GM18507 (cell line): ENCODE results near the gene MUSTN1.

Source experiments
- DNase-seq: peaks from one replicate; pipeline ENCODE4 v3.0.0; 2011; ENCODE audit warnings: low read depth; ENCODE audit not compliant: insufficient read length; ENCODE audit errors: extremely low spot score
- FAIRE-seq: peaks from 2 replicates; lab custom pipeline; 2011; peaks lifted over from hg19 to GRCh38; lab: Jason Lieb, UNC

The MUSTN1 gene

DNA sequence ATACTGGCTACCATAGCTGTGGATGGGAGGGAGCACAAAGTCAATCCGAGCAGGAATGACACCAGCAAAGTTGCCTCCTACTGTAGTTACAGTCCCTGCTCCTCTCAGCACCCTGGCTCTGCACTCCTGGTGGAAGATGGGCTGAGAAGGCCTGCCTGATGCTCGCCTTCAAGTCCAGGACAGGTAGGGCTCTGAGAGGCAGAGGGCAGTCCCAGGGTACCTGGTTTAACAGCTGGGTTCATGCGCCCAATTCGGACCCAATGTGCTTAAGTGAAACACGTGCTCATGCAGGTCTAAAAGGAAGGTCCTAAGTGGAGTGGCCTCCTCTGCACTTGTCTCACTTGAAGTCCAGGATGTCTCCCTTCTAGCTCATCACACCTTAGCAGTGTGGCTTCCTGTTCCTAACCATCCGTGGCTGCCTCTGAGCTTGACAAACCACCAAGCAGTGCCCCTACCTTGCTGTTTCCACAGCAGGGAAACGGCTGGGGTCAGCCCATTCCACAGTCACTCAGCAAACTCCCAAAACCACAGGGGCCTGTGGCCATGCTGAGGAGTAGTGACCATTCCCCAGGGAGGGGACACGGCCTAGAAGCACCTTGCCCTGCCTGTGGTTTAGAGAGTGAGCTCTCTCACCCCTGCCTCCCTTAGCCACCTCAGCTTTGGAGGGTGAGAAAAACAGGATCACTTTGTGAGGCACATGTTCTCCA lies 3.9 kb upstream of the MUSTN1 start:
- DNase-seq (peak; percentile 39), FAIRE-seq (peak; percentile 92)

DNA sequence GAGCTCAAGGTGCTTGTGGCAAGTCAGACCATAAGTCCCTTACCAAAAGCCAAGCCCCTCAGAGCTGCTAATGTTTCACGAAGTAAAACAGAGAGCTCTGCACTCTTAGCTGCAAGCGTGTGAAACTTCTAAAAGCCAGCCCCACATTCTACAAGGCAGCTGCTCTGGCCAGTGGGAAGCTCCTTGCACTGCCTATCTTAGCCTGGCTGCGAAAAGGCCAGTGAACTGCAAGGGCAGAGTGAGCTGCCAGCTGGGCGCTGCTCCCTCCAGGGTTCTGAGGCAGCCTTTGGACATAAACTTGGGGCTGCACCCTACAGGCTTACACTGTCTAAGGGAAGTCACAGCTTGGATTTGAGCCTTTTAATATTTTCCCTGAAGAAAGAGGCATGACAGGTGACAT lies 2.2 kb upstream of the MUSTN1 start:
- no peak for DNase-seq
- FAIRE-seq: no peak

DNA sequence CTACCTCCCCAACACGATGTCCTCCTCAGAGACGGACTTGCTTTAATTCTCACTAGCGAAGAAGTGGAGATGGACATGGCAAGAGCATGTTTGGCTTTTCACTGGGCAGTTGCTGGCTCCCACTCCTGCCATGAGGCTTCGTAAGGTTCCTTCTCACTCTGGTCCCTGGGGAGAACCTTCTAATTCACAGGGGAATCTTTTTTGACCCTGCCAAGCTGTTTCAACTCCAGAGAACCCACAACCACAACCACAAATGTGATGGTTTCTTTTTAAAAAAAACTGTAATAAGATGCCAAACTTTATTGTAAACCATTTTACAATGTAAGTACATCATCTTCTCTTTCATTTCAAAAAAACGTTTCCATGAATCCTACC lies 1.6 kb upstream of the MUSTN1 start:
- peak; percentile 52 for DNase-seq
- peak; percentile 86 for FAIRE-seq

DNA sequence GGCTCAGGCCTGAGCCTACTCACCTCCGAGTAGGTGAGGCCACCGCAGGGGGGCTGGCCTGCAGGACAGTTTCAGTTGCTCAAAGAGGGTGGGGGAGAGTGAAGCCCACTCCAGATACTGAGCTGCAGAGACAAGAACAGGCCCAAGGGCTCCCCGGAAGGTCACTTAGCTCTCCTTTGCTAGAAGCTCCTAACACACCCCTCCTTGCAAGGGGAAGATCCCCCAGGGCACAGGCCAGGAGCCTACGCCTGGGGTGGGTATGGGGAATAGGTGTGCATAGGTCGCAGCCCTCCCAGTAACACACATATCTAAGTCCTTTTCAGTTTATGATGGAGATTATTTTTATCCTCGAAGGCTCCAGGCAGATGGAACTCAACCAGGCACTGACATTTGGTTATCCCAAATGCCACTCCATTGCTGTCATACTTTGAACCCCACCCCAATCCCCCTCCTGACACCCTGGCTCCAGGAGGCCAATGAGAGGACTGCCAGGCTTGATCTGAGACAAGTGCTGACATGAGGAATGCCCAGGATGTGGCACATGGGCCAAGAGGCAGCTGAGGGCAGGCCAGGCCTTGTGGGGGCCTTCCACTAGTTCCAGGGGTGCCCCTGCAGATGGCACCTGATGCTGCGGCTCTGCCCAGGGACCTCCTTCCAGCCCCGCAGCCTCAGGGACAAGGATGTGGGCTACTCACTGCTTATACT lies 1.1 kb upstream of the MUSTN1 start:
- no peak for FAIRE-seq
- DNase-seq: no peak

DNA sequence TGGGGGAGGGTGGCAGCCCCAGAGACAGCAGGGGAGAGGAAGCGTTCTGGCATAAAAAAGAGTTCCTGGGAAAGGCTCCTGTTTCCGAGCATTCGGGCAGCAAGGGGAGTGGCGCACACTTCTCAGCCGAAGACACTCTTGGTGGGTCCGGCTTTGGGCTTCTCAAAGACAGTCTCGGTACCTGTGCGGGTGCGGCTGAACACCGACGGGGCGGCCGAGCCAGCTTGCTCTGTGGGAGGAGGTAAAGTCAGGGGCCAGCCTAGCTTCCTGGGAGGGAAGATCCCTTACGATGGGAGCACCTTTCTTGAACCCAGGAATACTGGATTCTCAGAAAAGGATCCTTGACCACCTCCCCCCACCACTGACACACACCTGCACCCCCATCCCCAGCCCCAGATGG lies 1.6 kb downstream of the MUSTN1 start:
- DNase-seq (no peak), FAIRE-seq (no peak)

DNA sequence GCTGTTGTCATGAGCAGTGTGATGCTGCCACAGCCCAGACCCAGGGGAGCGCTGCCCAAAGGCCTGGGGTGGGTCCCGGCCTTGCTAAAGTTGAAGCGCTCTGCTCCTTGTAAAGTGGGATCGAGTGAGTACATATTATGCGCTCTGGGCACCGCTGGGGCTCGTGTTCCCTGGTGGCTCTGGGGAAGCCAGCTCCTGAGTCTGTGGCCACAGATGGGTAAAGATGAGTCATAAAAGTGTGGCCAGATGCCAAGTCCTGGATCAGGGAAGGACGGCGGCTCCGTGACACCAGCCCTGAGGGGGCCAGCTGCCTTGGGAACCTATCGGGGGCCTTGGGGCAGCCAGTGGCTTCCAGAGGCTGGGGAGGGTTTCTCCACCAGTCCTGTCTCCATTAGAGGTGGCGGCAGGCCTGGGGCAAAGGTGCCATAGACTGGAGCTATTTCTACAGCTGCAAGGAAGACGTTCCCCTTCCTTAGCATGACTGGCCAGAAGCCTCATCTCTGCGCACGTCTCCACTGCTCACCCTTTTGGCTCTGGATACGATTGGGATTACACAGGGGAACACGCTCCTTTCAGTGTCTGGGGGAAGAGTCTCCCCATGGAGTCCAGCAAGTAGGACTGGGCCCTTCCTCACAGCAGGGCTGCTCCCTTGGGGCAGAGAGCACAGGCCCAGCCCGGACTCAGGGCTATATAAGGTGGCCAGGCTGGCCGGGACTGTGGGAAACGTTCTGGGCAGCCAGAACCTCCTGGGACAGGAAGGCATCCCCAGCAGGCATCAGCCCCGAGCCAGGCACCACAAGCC lies 3.1 kb downstream of the MUSTN1 start:
- DNase-seq (no peak), FAIRE-seq (no peak)

DNA sequence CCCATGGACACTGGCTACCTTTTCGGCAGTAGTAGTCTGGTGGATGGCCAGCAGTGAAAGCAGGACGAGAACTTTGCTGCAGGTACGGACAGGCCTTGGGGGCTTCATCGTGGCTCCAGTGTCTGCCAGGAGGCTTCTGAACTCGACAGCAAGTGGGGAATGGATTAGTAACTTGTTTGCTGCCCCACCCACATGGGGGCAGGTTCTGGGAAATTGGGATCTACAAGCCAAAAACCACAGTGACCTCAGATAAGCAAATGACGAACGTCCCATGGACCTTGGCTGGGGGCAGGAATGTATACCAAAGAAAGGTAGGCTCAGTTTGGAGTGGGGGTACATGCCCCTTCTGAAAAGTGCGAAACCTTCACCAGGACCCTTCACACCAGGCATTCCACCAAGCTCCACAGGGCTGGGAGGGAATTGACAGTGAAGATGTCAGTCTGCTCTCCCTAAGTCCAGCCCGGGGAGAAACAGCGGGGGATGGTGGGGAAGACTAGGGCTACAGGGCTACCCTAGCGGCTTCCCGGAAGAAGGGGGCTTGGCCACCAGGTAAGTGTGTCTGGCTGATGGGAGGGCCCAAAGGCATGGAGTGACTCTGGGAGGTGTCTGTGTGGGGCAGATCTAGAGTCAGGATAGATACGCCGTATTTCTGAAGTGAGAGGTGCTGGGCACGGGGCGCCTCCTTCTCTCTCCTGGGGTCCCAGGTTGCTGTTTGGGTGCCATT lies 4.1 kb downstream of the MUSTN1 start, which contains the start of gene ITIH4:
Gene ITIH4 (minus strand): TSS at position 138 of the 724 bp plus-strand sequence. CDS start 30 bp downstream, at position 108.
- no peak for DNase-seq
- FAIRE-seq: no peak

DNA sequence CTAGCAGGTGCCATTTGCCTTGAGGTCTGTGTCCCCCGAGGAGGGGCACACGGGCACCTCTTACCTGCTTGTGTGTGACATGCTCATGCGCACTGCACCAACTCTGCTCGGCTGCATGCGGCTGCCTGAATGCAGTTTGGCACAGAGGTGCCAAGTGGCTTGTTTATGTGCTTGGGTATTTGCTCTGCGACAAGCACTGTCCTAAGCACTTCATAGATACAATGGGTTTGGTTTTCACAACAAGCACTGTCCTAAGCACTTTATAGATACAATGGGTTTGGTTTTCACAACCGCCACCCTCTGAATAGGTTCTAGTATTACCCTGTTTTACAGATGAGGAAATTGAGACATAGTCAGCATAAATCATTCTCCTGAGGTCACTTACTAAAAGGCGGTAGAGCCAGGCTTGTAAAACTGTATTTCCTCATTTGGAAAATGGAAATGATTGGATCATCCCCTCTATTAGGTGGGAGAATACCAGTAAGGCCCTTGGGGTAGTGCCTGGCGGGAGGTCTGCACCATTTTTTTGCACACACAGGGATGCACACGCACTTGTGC lies 4.8 kb downstream of the MUSTN1 start:
- no peak for FAIRE-seq
- DNase-seq: no peak

DNA sequence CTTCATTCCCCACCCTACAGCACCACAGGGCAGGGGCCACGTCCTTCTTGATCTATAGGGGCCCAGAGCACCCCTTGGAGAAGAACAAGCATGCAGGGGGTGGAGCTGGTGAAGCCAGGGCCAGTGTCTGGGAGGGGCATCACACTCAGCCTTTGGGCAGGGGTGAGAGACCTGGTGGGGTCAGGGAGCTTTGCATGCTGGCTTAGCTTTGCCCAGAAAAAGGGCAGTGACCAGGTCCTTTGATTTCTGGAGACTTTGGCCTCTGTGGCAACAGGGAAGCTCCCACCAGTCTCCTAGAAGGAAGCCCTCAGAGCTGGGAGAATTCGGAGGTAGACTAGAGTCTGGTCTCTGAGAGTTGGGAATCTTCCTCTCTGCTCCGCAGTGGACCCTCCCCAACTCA lies 5.3 kb downstream of the MUSTN1 start:
- no peak for DNase-seq
- no peak for FAIRE-seq

DNA sequence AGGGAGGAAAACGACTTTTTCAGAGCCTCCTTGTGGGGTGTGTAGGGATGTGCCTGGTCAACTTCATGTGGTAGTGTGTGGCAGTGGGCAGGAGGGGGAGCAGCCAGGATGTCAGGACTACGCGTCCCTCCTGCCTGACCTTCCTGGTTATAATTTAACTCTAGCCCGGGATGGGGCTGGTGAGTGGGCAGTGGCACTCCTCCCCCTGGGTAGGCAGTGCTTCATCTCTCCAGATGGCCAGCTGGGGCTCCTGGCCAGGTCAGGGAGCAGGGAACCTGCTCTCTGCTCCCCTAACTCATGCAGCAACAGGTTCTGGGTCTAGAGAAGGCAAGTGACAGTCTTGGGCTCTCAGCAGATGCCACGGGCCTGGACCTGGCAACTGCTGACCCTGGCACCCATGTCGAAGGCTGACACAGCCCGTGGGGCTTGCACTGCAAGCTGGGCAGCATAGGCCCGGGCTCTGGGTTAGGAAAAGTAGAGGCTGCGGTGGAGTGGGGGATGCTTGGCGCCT lies 6.9 kb downstream of the MUSTN1 start:
- FAIRE-seq (no peak), DNase-seq (no peak)

DNA sequence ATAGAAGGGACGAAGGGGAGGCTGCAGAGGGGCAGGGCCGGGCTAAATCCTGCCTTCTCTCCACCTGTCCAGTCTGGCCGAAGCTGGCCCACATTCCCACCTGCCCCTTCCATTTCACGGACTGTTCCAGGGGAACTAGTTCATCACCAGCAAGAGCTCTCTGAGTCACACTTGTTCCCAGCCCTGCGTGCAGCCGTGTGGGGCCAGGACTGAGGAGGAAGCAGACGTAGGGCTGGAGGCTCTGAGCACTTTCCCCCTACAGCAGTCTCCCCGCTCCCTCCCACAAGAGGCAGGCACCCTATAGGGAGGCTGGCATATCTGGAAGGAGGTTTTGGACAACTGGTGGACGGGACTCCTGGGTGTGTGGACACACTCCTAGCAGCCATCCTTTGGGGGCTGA lies 7.4 kb downstream of the MUSTN1 start:
- no peak for DNase-seq

DNA sequence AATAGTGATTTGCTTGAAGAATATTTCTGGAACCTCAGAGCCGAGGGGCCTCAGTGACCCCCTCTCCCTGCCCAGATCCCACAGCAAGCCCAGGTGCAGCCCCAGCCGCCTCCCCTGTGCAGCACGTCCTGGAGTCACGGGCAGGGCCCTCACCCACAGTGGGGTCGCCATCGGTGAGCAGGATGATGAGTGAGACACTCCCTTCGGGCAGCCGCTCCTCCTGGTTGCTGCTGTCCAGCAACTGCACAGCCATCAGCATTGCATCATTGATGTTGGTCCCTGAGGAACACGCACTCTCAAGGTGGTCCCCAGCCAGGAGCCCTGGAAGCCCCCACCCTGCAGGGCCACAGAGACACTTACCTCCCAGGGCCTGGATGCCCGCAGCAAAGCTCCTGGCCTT lies 10.8 kb downstream of the MUSTN1 start:
- FAIRE-seq: no peak
- no peak for DNase-seq

More for the DNA sequence above, 7.4 kb downstream of the MUSTN1 start:
- no peak for FAIRE-seq

DNA sequence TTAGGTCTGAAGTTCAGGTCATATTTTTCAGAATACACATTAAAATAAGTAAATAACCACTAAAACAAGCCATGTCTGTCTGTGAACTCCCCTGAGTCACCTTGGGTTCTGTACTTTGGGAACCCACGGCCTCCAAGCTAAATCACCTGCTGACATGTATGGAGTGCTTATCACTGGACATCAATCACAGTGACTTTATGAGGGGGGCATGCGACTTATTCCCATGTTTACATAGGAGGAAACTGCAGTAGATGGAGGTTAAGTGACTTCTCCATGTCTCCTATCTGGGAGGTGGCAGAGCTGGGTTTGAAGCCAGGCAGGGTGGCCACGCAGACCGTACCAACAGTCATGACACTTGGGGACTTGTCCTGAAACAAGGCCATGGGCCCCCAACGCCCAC lies 12.5 kb downstream of the MUSTN1 start:
- DNase-seq (no peak), FAIRE-seq (no peak)

DNA sequence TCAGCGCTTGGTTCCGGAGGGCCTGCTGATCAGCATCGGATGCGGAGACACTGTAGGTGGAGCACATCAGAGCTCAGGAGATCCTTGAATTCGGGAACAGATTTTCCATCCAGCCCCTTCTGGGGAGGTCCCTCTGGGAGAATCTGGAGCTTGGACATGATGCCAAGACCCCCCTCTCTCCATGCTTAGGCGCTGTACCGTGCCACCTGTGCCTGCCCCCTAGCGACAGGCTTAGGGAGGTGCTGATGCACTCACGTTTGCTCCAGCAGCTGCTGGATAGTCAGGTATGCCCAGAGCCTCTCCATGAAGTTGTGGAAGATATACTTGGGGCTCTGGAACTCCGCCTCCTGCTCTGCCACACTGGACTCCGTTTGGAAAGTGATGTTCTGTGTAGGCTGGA lies 14.1 kb downstream of the MUSTN1 start:
- DNase-seq: peak; percentile 25
- peak; percentile 21 for FAIRE-seq

DNA sequence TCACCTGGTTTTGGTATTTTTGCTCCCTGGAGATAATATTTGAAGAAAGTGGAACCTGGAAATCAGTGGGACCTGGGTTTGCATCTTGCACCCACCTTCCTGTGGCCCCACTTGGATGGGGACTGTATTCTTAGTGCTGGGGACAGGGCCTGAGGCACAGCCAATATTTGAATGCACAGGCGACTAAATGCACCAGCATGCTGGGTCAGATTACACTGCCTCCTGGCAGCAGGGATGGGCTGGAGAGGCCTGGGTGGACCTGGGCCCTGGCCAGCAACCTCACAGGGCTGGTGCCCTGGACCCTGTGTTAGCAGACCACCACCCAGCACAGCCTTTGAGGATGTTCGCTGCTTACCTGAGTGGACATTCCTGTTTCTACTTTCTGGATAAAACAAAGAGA lies 14.9 kb downstream of the MUSTN1 start:
- DNase-seq: no peak
- no peak for FAIRE-seq

DNA sequence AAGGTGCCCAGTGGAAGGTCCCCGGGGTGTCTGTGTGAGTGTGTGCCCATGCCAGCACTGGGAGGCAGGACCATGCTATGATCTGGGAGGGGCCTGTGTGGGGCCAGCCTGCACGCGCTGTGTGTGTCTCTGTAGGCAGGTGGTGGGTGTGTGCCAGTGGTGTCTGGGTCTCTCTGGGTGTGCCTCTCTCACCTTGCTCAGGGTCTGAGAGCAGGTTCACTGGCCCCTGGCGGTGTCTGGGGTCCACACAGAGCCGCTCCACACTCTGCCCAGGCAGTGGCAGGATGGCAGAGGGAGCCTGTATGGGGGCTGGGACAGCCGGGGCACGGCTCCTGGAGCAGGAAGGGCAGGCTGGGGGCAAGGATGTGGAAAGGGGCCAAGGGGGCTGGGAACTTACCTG lies 17.0 kb downstream of the MUSTN1 start:
- DNase-seq (no peak), FAIRE-seq (no peak)

DNA sequence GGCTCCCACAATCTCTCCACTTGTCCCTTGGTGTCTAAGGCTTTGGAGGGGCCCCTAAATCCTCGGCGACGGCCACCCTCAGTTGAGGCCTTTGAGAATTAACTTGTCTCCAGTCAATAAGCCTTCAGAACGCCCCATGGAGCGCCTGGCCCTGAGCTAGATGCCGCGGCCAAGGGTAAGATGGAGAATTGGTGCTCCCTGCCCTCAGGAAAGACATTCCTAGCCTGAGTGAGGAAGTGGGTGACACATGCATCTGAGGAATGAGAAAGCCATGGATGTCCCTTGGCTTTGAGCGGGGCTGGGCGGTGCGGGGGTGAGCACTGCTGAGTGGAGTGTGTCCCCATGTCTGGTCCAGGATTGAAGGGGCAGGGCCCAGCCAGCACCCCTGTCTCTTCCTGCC lies 17.6 kb downstream of the MUSTN1 start:
- FAIRE-seq: no peak

DNA sequence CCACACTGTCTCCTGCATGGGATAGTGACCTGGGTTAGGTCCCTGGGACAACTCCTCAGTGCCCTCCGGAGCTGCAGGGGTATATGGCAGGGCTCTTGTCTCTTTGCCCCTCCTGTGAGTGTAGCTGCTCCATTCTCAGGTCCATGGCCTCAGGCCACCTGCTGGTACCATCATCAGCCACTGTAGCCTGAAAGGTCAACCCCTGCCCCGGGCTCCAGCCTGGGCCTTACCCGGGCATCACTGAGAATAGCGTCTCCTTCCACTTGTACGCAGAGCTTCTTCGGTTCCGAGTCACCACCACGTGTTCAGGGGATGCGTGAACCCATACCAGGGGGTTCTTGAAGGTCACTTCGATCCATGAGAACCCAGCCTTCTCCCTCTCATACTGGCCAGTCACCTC lies 18.2 kb downstream of the MUSTN1 start:
- DNase-seq (no peak), FAIRE-seq (no peak)

More for the DNA sequence above, 17.6 kb downstream of the MUSTN1 start:
- no peak for DNase-seq

DNA sequence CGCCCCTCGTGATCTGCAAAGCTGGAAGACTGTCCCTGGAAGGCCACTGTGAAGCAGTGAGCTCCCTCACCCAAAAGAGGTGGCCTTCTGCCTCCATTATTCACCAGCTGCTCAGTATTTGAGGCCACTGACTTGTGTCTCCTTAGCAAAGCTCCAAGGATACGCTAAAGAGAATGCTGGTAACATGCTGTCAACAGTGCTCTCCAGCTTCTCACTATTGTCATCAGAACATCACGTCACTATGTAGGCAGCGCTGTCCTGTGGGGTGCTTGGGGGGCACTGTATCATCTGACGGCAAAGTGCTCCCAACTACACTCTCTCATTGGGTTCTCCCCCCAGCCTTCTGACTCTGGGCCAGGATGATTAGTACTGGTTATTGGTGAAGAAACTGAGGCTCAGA lies 18.6 kb downstream of the MUSTN1 start:
- FAIRE-seq: no peak
- no peak for DNase-seq
